ENCODE results near the gene TBC1D22A.
"Not testable (repeated sequence)": the region's sequence is repeated elsewhere in the genome, so short reads cannot be mapped to it uniquely, and the experiment has no call there.

Gene TBC1D22A

GRCh38 chr22:47155912-47156311 is 393.5 kb downstream of the TBC1D22A start:
- no peak for DNase-seq (ENCODE audit: low read depth)

GRCh38 chr22:47156352-47157092 is 394.1 kb downstream of the TBC1D22A start:
- no peak for DNase-seq (ENCODE audit: low read depth)

GRCh38 chr22:47157093-47157420 is 394.6 kb downstream of the TBC1D22A start:
- no peak for DNase-seq (ENCODE audit: low read depth)

GRCh38 chr22:47157486-47158270 is 395.2 kb downstream of the TBC1D22A start:
- DNase-seq (ENCODE audit: low read depth): no peak

GRCh38 chr22:47158457-47158856 is 396.0 kb downstream of the TBC1D22A start:
- DNase-seq (ENCODE audit: low read depth): no peak

GRCh38 chr22:47159592-47159991 is 397.1 kb downstream of the TBC1D22A start:
- no peak for DNase-seq (ENCODE audit: low read depth)

GRCh38 chr22:47160141-47160541 is 397.7 kb downstream of the TBC1D22A start:
- no peak for DNase-seq (ENCODE audit: low read depth)

- no peak for DNase-seq (ENCODE audit: low read depth)
Measured at GRCh38 chr22:47160781-47161520, 398.5 kb downstream of the TBC1D22A start.

- no peak for DNase-seq (ENCODE audit: low read depth)
Measured at GRCh38 chr22:47161631-47162030, 399.2 kb downstream of the TBC1D22A start.

- DNase-seq (ENCODE audit: low read depth): no peak
Measured at GRCh38 chr22:47162865-47163264, 400.4 kb downstream of the TBC1D22A start.

GRCh38 chr22:47163481-47163855 is 401.0 kb downstream of the TBC1D22A start:
- DNase-seq (ENCODE audit: low read depth): no peak

- no peak for DNase-seq (ENCODE audit: low read depth)
Measured at GRCh38 chr22:47163856-47164513, 401.5 kb downstream of the TBC1D22A start.

GRCh38 chr22:47164514-47165337 is 402.3 kb downstream of the TBC1D22A start:
- no peak for DNase-seq (ENCODE audit: low read depth)

GRCh38 chr22:47165338-47166032 is 403.0 kb downstream of the TBC1D22A start:
- no peak for DNase-seq (ENCODE audit: low read depth)

- DNase-seq (ENCODE audit: low read depth): no peak
Measured at GRCh38 chr22:47166033-47166404, 403.6 kb downstream of the TBC1D22A start.

- DNase-seq (ENCODE audit: low read depth): no peak
Measured at GRCh38 chr22:47166446-47167016, 404.1 kb downstream of the TBC1D22A start.

GRCh38 chr22:47167056-47167455 is 404.6 kb downstream of the TBC1D22A start:
- no peak for DNase-seq (ENCODE audit: low read depth)

- not testable (repeated sequence) for DNase-seq (ENCODE audit: low read depth)
Measured at GRCh38 chr22:47167921-47168320, 405.5 kb downstream of the TBC1D22A start.

GRCh38 chr22:47168441-47168840 is 406.0 kb downstream of the TBC1D22A start:
- DNase-seq (ENCODE audit: low read depth): no peak
